ENCODE results near the gene MARF1.
"Not testable (repeated sequence)": the region's sequence is repeated elsewhere in the genome, so short reads cannot be mapped to it uniquely, and the experiment has no call there.

Gene MARF1

DNA sequence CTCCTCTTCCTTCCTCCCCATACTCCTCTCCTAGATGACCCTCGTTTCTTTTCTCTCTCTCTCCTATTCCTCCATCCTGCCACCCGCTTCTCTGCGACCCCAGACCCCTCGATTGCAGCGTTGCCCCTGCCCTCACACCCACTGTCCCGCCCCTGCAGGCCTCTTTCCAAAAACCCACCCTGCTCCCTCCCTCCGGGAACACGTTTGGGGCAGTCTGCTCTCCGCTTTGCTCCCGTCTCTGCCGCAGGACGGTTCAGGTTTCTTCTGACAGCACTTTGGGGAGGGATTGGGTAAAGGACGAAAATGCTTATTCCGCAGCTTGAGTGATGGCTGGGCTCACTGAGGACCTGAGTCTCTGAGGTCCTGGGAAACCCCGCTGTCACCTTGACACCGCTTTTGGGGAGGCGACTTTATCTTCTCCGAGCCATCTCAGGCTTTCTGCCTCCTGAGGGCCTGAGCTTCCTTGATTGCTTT is 7.8 kb upstream of the MARF1 start:
- peak in 1 of 2 experiments; percentile 19 for DNase-seq

DNA sequence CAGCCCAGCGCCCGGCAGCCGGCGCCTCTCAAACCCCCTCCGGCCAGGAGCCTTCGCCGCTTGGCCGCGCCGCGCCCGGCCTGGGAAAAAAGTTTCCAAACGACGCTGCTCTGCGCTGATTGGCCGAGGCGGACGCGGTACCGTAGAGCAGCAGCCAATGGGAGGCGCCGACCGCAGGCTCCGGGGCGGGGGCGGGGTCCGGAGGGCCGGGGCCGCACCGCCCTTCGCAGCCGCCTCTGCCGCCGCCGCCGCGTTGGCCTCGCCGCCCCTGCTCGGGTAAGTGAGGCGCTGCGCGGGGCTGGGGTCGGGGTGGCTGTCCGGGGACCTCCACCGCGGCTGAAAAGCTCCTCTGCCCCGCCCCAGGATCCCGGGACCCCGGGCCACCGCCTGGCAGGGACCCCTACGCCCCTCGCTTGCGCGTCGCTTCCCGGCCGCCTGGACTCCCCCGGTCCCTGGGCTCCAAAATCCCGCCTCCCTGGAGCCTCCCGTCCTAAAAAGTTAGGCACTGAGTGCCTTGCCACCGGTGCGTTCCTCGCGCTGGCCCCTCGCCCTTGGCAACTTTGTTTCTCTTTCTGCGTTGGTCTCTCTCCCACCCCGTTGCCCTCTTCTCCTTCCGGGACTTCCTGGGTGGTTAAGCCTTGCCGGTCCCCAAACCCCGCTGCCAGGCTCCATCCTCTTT is 7.2 kb upstream of the MARF1 start, which contains the start of gene NDE1:
Gene NDE1 (plus strand): TSS at position 227 of the 679 bp plus-strand sequence. CDS start 14,534 bp downstream, outside the sequence.
- DNase-seq, result peak; percentile 42 to 71

DNA sequence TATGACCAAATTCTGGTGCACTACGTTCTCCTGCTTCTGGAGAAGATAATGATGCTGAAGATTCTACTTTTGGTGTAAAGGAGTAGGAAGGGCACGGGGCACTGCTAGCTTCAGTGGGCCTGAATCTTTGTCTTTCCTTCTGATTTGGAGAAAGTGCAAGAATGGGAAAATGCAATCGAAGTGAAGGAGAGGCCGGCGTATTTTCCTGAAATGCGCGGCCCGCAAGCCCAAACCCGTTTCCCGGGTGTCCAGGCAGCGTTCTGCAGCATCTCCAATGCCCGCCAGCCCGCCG is 6.7 kb upstream of the MARF1 start:
- DNase-seq, result no peak

DNA sequence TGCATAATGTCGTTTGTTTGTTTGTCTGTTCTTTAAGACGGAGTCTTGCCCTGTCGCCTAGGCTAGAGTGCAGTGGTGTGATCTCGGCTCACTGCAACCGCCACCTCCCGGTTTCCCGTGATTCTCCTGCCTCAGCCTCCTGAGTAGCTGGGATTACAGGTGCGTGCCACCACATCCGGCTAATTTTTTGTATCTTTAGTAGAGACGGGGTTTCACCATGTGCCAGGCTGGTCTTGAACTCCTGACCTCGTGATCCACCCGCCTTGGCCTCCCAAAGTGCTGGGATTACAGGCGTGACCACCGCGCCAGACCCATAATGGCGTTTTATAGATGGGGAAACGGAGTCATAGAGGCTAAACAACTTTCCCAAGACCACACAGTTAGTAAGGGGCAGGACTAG is 6.4 kb upstream of the MARF1 start:
- not testable (repeated sequence) for DNase-seq

DNA sequence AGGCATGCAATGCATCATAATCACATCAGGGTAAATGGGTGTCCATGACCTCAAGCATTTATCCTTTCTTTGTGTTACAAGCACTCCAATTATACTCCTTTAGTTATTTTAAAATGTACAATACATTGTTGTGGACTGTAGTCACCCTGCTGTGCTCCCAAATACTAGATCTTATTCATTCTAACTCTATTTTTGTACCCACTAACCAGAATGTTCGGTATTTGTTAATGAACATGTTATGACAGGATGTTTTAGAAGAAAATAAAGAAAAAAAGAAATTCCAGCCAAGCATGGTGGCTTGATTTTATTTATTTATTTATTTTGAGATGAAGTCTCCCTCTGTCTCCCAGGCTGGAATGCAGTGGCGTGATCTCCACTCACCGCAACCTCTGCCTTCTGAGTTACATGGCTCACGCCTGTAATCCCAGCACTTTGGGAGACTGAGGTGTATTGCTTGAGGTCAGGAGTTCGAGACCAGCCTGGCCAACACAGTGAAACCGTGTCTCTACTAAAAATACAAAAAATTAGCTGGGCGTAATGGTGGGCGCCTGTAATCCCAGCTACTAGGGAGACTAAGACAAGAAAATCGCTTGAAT is 5.3 kb upstream of the MARF1 start:
- no peak for DNase-seq

DNA sequence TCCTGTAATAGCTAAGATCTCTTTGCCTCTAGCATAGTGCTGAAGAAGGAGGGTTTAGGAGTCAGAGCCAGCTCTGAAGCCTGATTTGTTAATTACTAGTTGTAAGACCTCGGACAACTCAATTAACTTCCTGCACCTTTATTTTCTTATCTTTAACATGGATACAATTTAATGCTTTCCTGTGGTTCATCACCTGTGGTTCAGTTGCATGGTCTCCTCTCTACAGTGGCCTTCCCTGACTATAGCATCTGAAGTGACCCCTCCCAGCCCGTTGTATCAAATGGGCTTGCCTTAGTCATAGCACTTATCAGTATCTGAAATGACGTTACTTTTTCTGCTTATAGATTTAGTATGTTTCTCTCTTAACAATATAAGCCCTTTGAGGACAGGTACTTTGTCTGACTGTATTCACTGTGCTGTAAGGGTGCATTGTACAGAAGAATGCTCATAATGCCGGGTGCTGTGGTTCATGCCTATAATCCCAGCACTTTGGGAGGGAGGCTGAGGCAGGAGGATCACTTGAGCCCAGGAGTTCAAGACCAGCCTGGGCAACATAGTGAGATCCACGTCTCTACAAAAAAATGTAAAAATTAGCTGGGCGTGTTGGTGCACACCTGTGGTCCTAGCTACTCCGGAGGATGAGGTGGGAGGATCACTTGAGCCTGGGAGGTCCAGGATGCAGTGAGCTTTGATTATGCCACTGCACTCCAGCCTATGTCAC is 4.5 kb upstream of the MARF1 start:
- DNase-seq, result no peak

GRCh38 chr16:15646557-15647293 is 3.8 kb upstream of the MARF1 start:
- DNase-seq, result not testable (repeated sequence)

DNA sequence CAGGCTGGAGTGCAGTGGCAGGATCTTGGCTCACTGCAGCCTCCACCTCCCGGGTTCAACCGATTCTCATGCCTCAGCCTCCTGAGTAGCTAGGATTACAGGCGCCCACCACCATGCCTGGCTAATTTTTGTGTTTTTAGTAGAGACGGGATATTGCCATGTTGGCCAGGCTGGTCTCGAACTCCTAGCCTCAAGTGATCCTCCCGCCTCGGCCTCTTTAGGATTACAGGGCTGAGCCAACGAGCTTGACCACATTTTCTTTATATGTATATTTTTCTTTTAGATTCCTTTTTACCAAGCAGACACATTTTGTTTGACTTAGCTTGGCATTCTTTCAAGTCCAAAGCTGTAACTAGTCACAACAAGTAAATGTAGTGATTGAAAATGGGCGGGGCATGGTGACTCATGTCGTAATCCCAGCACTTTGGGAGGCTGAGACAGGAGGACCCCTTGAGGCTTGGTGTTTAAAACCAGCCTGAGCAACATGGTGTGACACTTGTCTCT is 2.1 kb upstream of the MARF1 start:
- DNase-seq, result peak; percentile 14 to 16

- no peak for DNase-seq
Observed at GRCh38 chr16:15644267-15644961, 1.5 kb upstream of the MARF1 start.

- no peak for DNase-seq
Observed at GRCh38 chr16:15643946-15644250, 944 bp upstream of the MARF1 start.

- DNase-seq, result peak; percentile 40 to 66
Observed at GRCh38 chr16:15642557-15643047, 352 bp downstream of the MARF1 start.

GRCh38 chr16:15641753-15642556 is 999 bp downstream of the MARF1 start:
- no peak for DNase-seq

GRCh38 chr16:15640966-15641365 is 2.0 kb downstream of the MARF1 start:
- no peak for DNase-seq

GRCh38 chr16:15639061-15639568 is 3.8 kb downstream of the MARF1 start:
- no peak for DNase-seq

- DNase-seq, result no peak
Observed at GRCh38 chr16:15636392-15636873, 6.5 kb downstream of the MARF1 start.

DNA sequence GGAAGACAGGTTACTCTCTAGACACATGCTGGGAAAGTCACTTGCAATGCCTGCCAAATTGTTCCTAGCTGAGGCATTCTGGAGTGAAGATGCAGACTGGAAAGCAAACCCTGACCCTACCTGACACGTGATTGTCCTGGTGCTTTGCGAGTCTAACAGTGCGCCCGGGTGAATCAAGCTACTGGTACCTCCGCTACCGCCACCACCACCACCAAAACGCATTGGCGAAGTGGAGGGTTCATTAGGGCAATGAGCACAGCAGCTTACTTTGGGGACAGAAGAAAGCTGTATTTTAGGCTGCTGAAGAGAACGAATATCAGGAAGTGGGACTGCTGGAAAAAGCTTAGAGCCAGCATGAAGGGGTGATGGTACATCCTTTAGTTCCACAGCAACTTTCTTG is 7.0 kb downstream of the MARF1 start:
- no peak for DNase-seq

DNA sequence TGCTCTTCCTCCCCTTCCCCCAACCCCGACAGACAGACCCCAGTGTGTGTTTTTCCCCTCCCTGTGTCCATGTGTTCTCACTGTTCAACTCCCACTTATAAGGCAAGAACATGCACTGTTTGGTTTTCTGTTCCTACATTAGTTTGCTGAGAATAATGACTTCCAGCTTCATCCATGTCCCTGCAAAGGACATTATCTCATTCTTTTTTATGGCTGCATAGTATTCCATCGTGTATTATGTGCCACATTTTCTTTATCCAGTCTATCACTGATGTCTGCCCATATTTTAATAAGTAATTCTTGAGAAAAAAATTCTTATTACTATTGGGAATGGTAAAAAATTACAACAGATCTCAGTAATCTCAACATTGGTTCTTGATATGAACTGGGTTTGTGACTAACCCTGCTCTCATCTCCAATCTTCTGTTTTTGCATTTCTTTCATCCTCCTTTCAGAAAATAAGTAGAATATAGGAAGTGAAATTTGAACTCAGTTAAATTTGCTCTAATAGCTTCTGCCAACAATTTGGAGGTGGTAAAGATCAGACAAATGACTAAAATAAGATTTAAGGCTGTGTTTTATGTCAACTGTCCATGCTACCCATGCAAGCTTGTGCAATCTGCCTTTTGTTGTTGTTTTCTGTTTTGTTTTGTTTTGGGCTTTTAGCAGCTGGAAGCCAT is 11.1 kb downstream of the MARF1 start:
- no peak for DNase-seq

- no peak for DNase-seq
Observed at GRCh38 chr16:15621889-15622288, 21.1 kb downstream of the MARF1 start.

DNA sequence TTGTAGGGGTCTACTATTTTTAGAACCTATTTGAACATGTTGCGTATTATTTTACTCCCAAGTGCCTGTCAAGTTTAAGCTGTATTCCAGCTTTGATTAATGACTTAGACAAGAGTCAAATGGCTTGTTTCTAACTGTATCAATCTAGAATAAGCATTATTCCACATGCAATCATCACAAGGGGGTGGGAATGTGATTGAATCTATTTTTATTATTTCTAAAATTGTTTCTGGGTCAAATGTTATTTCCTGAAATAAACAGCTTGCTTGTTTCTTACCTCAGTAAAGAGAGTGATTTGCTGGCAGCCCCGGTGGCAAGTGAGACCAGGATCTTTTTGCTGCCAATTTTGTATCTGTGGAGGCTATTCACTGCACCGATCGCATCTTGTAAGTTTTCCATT is 21.5 kb downstream of the MARF1 start:
- no peak for DNase-seq

DNA sequence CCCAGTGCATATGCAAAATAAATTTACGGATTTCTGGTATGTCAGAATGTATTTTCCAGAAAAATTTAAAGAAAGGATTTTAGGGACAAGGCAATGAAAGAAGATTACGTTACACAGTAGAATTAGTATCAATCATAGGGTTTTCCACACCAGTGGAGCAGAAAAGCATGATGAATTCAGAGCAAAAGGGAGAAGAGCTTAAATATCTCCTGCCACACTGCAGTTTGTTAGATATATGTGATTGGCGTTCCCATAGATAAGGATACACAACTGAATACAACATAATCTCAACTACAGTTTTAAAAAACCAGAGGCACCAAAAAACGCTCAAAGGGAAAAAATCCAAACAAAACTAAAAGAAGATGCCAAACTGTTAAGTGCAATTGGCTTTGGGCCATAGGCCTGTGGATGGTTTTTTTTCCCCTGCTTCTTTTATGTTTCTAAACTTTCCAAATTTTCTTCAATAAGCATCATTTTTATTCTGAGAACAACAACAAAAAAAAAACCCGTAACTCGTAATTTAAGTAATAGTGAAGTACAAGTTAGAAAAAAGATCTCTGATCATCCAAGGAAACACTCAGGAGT is 22.3 kb downstream of the MARF1 start:
- no peak for DNase-seq
